ENCODE measurements around the gene OTOS. TPM values are rescaled to one million over a fixed set of nuclear protein-coding genes. Genes with fewer than 3 reads are reported as not detected.

The OTOS gene
- total RNA-seq, 1 donor from 2014 or later, result not detected

GRCh38 chr2:240170354-240170735 lies 29.9 kb upstream of the OTOS start:
- no peaks in the 10 kb centered on the region for H3K9me3 ChIP-seq (ENCODE audit: insufficient read depth, low read depth, low read length)
- Mint-ChIP-seq H3K36me3 (ENCODE audit: low read depth, unreplicated experiment) (no peaks in the 10 kb centered on the region), H3K27ac (ENCODE audit: unreplicated experiment) (no peak overlapping the region), H3K9me3 (ENCODE audit: unreplicated experiment) (peaks cover 2% of the 10 kb centered on the region), H3K4me1 (ENCODE audit: low read depth, unreplicated experiment) (no peaks in the 10 kb centered on the region), H3K4me3 (ENCODE audit: unreplicated experiment) (no peak overlapping the region), H3K27me3 (ENCODE audit: low read depth, unreplicated experiment) (peaks cover 20% of the 10 kb centered on the region)
- H3K27me3 ChIP-seq (ENCODE audit: insufficient read depth, low read length), result peaks cover 22% of the 10 kb centered on the region
- no peak overlapping the region for H2AFZ ChIP-seq (ENCODE audit: low read depth, low read length)
- TF ChIP-seq EZH2 (IDR thresholded peaks at IDR 0.05; ENCODE audit: insufficient read depth, low read length), result no peak
- no peak for TF ChIP-seq CTCF (IDR thresholded peaks at IDR 0.05; ENCODE audit: insufficient read depth, low read depth, low read length)
- H3K27ac ChIP-seq (ENCODE audit: low read depth, low read length), result no peak overlapping the region
- H3K36me3 ChIP-seq (ENCODE audit: insufficient read depth, low read length), result no peaks in the 10 kb centered on the region
- H3K4me2 ChIP-seq (ENCODE audit: low read length), result no peak overlapping the region
- H4K20me1 ChIP-seq (ENCODE audit: insufficient read depth, low read length), result no peaks in the 10 kb centered on the region
- no peaks in the 10 kb centered on the region for H3K4me1 ChIP-seq (ENCODE audit: insufficient read depth, low read length)
- no peaks in the 10 kb centered on the region for H3K79me2 ChIP-seq (ENCODE audit: insufficient read depth, low read length)
- no peak overlapping the region for H3K4me3 ChIP-seq (ENCODE audit: insufficient read depth, low read depth, low read length)
- FAIRE-seq, result no peak
- H3K9ac ChIP-seq (ENCODE audit: low read length), result no peak overlapping the region
- no peak for DNase-seq (ENCODE audit: low read depth)

GRCh38 chr2:240169486-240170353 lies 29.3 kb upstream of the OTOS start:
- Mint-ChIP-seq H3K4me3 (ENCODE audit: unreplicated experiment) (no peak overlapping the region), H3K36me3 (ENCODE audit: low read depth, unreplicated experiment) (no peaks in the 10 kb centered on the region), H3K27me3 (ENCODE audit: low read depth, unreplicated experiment) (peaks cover 21% of the 10 kb centered on the region), H3K9me3 (ENCODE audit: unreplicated experiment) (peaks cover 5% of the 10 kb centered on the region), H3K4me1 (ENCODE audit: low read depth, unreplicated experiment) (no peaks in the 10 kb centered on the region), H3K27ac (ENCODE audit: unreplicated experiment) (no peak overlapping the region)
- Histone ChIP-seq H3K4me3 (ENCODE audit: insufficient read depth, low read depth, low read length) (no peak overlapping the region), H2AFZ (ENCODE audit: low read depth, low read length) (no peak overlapping the region), H4K20me1 (ENCODE audit: insufficient read depth, low read length) (no peaks in the 10 kb centered on the region), H3K9ac (ENCODE audit: low read length) (no peak overlapping the region), H3K4me2 (ENCODE audit: low read length) (no peak overlapping the region), H3K79me2 (ENCODE audit: insufficient read depth, low read length) (no peaks in the 10 kb centered on the region), H3K27me3 (ENCODE audit: insufficient read depth, low read length) (peaks cover 21% of the 10 kb centered on the region), H3K27ac (ENCODE audit: low read depth, low read length) (no peak overlapping the region), H3K4me1 (ENCODE audit: insufficient read depth, low read length) (no peaks in the 10 kb centered on the region), H3K9me3 (ENCODE audit: insufficient read depth, low read depth, low read length) (no peaks in the 10 kb centered on the region), H3K36me3 (ENCODE audit: insufficient read depth, low read length) (no peaks in the 10 kb centered on the region)
- DNase-seq (ENCODE audit: low read depth) (no peak), FAIRE-seq (no peak)
- TF ChIP-seq EZH2 (IDR thresholded peaks at IDR 0.05; ENCODE audit: insufficient read depth, low read length) (no peak), CTCF (IDR thresholded peaks at IDR 0.05; ENCODE audit: insufficient read depth, low read depth, low read length) (no peak)
